HCT116 (cell line): ENCODE results near the gene MAML2. TPM values are rescaled to one million over a fixed set of nuclear protein-coding genes. Genes with fewer than 3 reads are reported as not detected.

Source experiments
- ATAC-seq: fragments of 200-7000 bp; cut with Tn5 transposase; 2 replicates; pipeline ENCODE4 v1.9.1; 2020; ENCODE audit warnings: mild to moderate bottlenecking, moderate library complexity
- BruUV-seq: library from RNA; stranded (reverse); fragments of 400-500 nt; replicated peaks from 2 replicates; lab custom pipeline; 2021; lab: Mats Ljungman, UMichigan
- CTCF ChIA-PET: fragments of 300-600 bp; sonication (Branson Sonifier 250); formaldehyde crosslinking; loops from one replicate; lab custom pipeline; 2021; ENCODE audit warnings: antibody characterized with exemption; lab: Charles Lee
- POLR2A ChIA-PET: fragments of 300-600, 350-600 bp; sonication (Branson Sonifier 250); formaldehyde crosslinking; loops from one replicate; lab custom pipeline; 2021; ENCODE audit warnings: antibody characterized with exemption; lab: Charles Lee
- RAD21 ChIA-PET, 2 experiments: fragments of 300-600 bp; sonication (Branson Sonifier 250); formaldehyde crosslinking; loops; one replicate each; lab custom pipeline; 2023; ENCODE audit warnings: low total read pairs in 2 of 2; ENCODE audit not compliant: uncharacterized antibody in 2 of 2, unreplicated experiment in 2 of 2, low non-redundant PET in 1 of 2; lab: Charles Lee
- DNase-seq: peaks from one replicate; pipeline ENCODE4 v3.0.0-alpha.2; 2010; ENCODE audit warnings: low read depth, low spot score
- H2AFZ ChIP-seq: fragments of 200-600 bp; shearing (Covaris generic), sonication (generic); 2 replicates; pipeline ENCODE4 v1.6.1; 2017; ENCODE audit warnings: low read depth, mixed run types, mixed read lengths, antibody characterized with exemption, low read length; ENCODE audit not compliant: poor library complexity, severe bottlenecking
- H3K27ac ChIP-seq: 2 replicates; pipeline ENCODE4 v1.5.1; 2012; ENCODE audit warnings: low read depth, low read length
- H3K27me3 ChIP-seq: fragments of 200-600 bp; sonication (generic); 2 replicates; pipeline ENCODE4 v1.6.1; 2016; ENCODE audit warnings: mixed run types, low read length, mixed read lengths; ENCODE audit not compliant: insufficient read depth
- H3K36me3 ChIP-seq, 2 experiments: fragments of 200-500 bp in 1 of 2; fragments of 200-600 bp in 1 of 2; sonication (Bioruptor generic) in 1 of 2; sonication (generic) in 1 of 2; 2 replicates each; pipeline versions ENCODE4 v1.5.1 to v1.6.1; 2014 to 2016; ENCODE audit warnings: low read length in 2 of 2, inconsistent platforms in 1 of 2, mixed read lengths in 1 of 2, mixed run types in 1 of 2; ENCODE audit not compliant: insufficient read depth in 2 of 2, control insufficient read depth in 1 of 2
- H3K4me1 ChIP-seq, 2 experiments: fragments of 200-600 bp in 1 of 2; sonication (generic) in 1 of 2; 2 replicates each; pipeline versions ENCODE4 v1.5.1 to v1.6.1; 2012 to 2017; ENCODE audit warnings: low read length in 2 of 2, inconsistent platforms in 1 of 2, mild to moderate bottlenecking in 1 of 2, mixed read lengths in 1 of 2, mixed run types in 1 of 2, moderate library complexity in 1 of 2; ENCODE audit not compliant: insufficient read depth in 2 of 2, control insufficient read depth in 1 of 2
- H3K4me2 ChIP-seq: fragments of 200-600 bp; sonication (generic); 2 replicates; pipeline ENCODE4 v1.6.1; 2017; ENCODE audit warnings: mixed run types, low read length, mixed read lengths
- H3K4me3 ChIP-seq, 2 experiments: fragments of 200-600 bp in 1 of 2; sonication (generic) in 1 of 2; replicated peaks in 1 of 2; 2 replicates each; pipeline ENCODE4 v1.5.1; 2011 to 2016; ENCODE audit warnings: low read length in 2 of 2, control low read depth in 1 of 2, low read depth in 1 of 2, mild to moderate bottlenecking in 1 of 2, mixed read lengths in 1 of 2, mixed run types in 1 of 2
- H3K79me2 ChIP-seq: fragments of 200-600 bp; sonication (generic); 2 replicates; pipeline ENCODE4 v1.6.1; 2017; ENCODE audit warnings: mild to moderate bottlenecking, mixed run types, low read length, moderate library complexity, mixed read lengths; ENCODE audit not compliant: insufficient read depth
- H3K9ac ChIP-seq: fragments of 200-600 bp; sonication (generic); 2 replicates; pipeline ENCODE4 v1.6.1; 2016; ENCODE audit warnings: low read length, mixed read lengths
- H3K9me2 ChIP-seq: fragments of 200-600 bp; sonication (generic), shearing (Covaris generic); 2 replicates; pipeline ENCODE4 v1.6.1; 2017; ENCODE audit warnings: mixed run types, mild to moderate bottlenecking, moderate library complexity; ENCODE audit not compliant: insufficient read depth
- H3K9me3 ChIP-seq, 2 experiments: fragments of 200-500 bp in 1 of 2; fragments of 200-600 bp in 1 of 2; sonication (Bioruptor generic) in 1 of 2; sonication (generic) in 1 of 2; 2 replicates each; pipeline ENCODE4 v1.6.1; 2014 to 2017; ENCODE audit warnings: low read length in 2 of 2, mixed read lengths in 2 of 2, inconsistent platforms in 1 of 2, low read depth in 1 of 2, mild to moderate bottlenecking in 1 of 2, mixed run types in 1 of 2, moderate library complexity in 1 of 2; ENCODE audit not compliant: control insufficient read depth in 1 of 2, insufficient read depth in 1 of 2
- H4K20me1 ChIP-seq: fragments of 200-600 bp; sonication (generic), shearing (Covaris generic); 2 replicates; pipeline ENCODE4 v1.6.1; 2017; ENCODE audit warnings: mixed run types, mild to moderate bottlenecking, moderate library complexity; ENCODE audit not compliant: insufficient read depth
- ATF3 ChIP-seq: IDR thresholded peaks from 2 replicates; pipeline ENCODE4 v1.6.1; 2012
- EZH2phosphoT487 ChIP-seq: fragments of 200-600 bp; IDR thresholded peaks from 2 replicates; pipeline ENCODE4 v1.6.1; 2018; ENCODE audit warnings: antibody characterized with exemption, borderline replicate concordance
- REST ChIP-seq: IDR thresholded peaks from 2 replicates; pipeline ENCODE4 v1.6.1; 2012; ENCODE audit warnings: low read depth
- SP1 ChIP-seq: IDR thresholded peaks from 2 replicates; pipeline ENCODE4 v1.6.1; 2012; ENCODE audit warnings: low read depth
- SRF ChIP-seq: IDR thresholded peaks from 2 replicates; pipeline ENCODE4 v1.6.1; 2012; ENCODE audit warnings: low read depth
- YY1 ChIP-seq: IDR thresholded peaks from 2 replicates; pipeline ENCODE4 v1.6.1; 2011; ENCODE audit warnings: low read length, low read depth, moderate library complexity, mild to moderate bottlenecking; ENCODE audit not compliant: insufficient replicate concordance; ENCODE audit errors: extremely low read depth
- ZFX ChIP-seq: fragments of 450-650 bp; IDR thresholded peaks from 2 replicates; pipeline ENCODE4 v1.6.1; 2017
- ZNF274 ChIP-seq: fragments of 200-500 bp; sonication (Bioruptor generic); IDR thresholded peaks from 2 replicates; pipeline ENCODE4 v1.6.1; 2014; ENCODE audit warnings: mild to moderate bottlenecking, low read depth, low read length, inconsistent platforms
- intact Hi-C: fragments of 100-400 bp; cut with micrococcal nuclease; formaldehyde crosslinking; loops from 2 replicates; pipeline ENCODE4 v1.10.0; 2022
- total RNA-seq: library from RNA; stranded (reverse); gene quantifications from one replicate; pipeline ENCODE4 v1.2.1, GENCODE V29; 2021; ENCODE audit not compliant: unreplicated experiment

MAML2 gene
- total RNA-seq, 1 experiment from 2014 or later = 2.6 TPM

- TF ChIP-seq ZNF274 = no peak
- TF ChIP-seq ZFX = no peak
Observed at GRCh38 chr11:96293109-96293508, 49.9 kb downstream of the MAML2 start (continued).

- Histone ChIP-seq H3K27ac (no peak overlapping the region), H3K4me3 (no peak overlapping the region), H3K9ac (no peak overlapping the region), H3K4me1 (no peaks in the 10 kb centered on the region), H3K4me2 (no peak overlapping the region), H3K79me2 (no peaks in the 10 kb centered on the region), H4K20me1 (no peaks in the 10 kb centered on the region), H3K9me3 (no peaks in the 10 kb centered on the region), H3K27me3 (no peaks in the 10 kb centered on the region), H3K36me3 (no peaks in the 10 kb centered on the region), H3K9me2 (no peaks in the 10 kb centered on the region), H2AFZ (no peak overlapping the region)
- CTCF ChIA-PET = no interaction called here
- TF ChIP-seq YY1 (no peak), ATF3 (no peak), SRF (no peak), EZH2phosphoT487 (no peak), SP1 (no peak), ZNF274 (no peak), ZFX (no peak), REST (no peak)
- no TSS peak for BruUV-seq
- POLR2A ChIA-PET = no interaction called here
- ATAC-seq = no peak
- DNase-seq = no peak
- RAD21 ChIA-PET = no interaction called here
- intact Hi-C loops = no loop called here
Observed at GRCh38 chr11:96292291-96293010, 50.5 kb downstream of the MAML2 start.
